Measurements from ENCODE around the gene NAB2. TPM values are rescaled to one million over a fixed set of nuclear protein-coding genes. Genes with fewer than 3 reads are reported as not detected.

NAB2 gene
- total and polyA plus RNA-seq, 9 of the 15 experiments (the other 6 are each of a cell fraction or from before 2014, with no cell fraction given): 0.45 to 40.9 (median 20.4) TPM

DNA sequence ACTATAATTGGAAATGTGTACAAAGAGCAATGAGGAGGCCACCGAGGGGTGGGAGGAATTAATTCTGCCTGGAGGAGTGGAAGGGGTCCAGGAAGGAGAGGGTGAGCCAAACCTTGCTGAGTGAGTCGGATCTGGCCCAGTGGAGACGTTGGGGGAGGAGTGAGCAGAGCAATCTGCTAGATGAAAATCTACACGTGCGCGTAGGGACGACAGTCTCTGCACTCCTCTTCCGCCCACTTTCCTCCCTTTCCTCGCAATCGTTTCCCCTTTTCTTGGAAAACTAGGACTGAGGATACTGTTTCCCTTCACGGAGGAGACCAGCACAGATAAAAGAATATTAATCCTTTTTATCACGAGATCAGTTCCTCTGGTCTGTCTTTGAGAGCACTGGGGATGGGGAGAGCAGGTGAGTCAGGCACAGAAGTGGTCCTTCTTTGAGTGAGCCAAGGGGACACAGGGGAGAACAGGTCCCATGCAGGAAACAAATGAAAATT lies 2.9 kb upstream of the NAB2 start (continued):
- TF ChIP-seq CHD7 (IDR thresholded peaks at IDR 0.05; ENCODE audit: low read depth, low read length) (no peak), CREB1 (IDR thresholded peaks at IDR 0.05) (0 out of 2 replicates have a peak, but pooled peaks have one; percentile 25), CREB1 (CRISPR knock-in tag; IDR thresholded peaks at IDR 0.05) (no peak), MAX (CRISPR knock-in tag; IDR thresholded peaks at IDR 0.05) (peak; percentile 62; the same call in 1 of the 2 replicates), MECOM (CRISPR knock-in tag; IDR thresholded peaks at IDR 0.05) (peak; percentile 56; the same call in 1 of the 2 replicates), SETDB1 (IDR thresholded peaks at IDR 0.05; ENCODE audit: low read length) (no peak), KDM4B (IDR thresholded peaks at IDR 0.05; ENCODE audit: borderline replicate concordance in 2 of 2, low read depth in 1 of 2) (0 out of 4 replicates have a peak, but pooled peaks of 1 of the 2 experiments have one; percentile 40), NFIC (IDR thresholded peaks at IDR 0.05) (0 out of 2 replicates have a peak, but pooled peaks have one; percentile 0), SREBF1 (IDR thresholded peaks at IDR 0.05; ENCODE audit: borderline replicate concordance, low read depth, low read length) (no peak)
- TF ChIP-seq, protein P1, sequence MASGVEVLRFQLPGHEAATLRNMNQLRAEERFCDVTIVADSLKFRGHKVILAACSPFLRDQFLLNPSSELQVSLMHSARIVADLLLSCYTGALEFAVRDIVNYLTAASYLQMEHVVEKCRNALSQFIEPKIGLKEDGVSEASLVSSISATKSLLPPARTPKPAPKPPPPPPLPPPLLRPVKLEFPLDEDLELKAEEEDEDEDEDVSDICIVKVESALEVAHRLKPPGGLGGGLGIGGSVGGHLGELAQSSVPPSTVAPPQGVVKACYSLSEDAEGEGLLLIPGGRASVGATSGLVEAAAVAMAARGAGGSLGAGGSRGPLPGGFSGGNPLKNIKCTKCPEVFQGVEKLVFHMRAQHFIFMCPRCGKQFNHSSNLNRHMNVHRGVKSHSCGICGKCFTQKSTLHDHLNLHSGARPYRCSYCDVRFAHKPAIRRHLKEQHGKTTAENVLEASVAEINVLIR (CRISPR knock-in tag; IDR thresholded peaks at IDR 0.05): no peak
- TF ChIP-seq, protein P2, sequence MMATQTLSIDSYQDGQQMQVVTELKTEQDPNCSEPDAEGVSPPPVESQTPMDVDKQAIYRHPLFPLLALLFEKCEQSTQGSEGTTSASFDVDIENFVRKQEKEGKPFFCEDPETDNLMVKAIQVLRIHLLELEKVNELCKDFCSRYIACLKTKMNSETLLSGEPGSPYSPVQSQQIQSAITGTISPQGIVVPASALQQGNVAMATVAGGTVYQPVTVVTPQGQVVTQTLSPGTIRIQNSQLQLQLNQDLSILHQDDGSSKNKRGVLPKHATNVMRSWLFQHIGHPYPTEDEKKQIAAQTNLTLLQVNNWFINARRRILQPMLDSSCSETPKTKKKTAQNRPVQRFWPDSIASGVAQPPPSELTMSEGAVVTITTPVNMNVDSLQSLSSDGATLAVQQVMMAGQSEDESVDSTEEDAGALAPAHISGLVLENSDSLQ (IDR thresholded peaks at IDR 0.05): peak; percentile 53

Measured in K562 (cell line).